Measurements from ENCODE around the gene SOX5.
"Not testable (repeated sequence)": the region's sequence is repeated elsewhere in the genome, so short reads cannot be mapped to it uniquely, and the experiment has no call there.

The SOX5 gene

GRCh38 chr12:23899434-23899833 lies 50.0 kb downstream of the SOX5 start:
- DNase-seq = no peak

GRCh38 chr12:23898121-23898520 lies 51.3 kb downstream of the SOX5 start:
- no peak for DNase-seq

DNA sequence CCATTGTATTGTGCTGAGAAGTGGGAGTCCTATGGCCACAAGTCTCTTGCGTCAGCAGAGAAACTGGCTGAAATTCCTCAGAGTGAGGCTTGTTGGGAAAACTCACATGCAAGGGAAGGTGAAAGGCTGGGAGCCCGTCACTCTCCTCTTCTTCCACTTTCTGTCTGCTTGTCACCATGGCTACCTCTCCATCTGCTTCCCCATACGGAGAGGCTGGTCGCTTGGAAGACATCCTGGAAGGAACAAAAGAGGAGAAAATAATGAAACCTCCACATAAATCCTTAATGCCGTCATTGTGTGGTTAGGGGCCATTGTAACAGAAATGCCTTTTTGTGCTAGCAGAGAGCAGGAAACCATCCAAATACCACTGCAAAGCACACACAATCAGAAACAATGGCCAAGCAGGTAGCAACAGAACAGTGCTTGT lies 53.7 kb downstream of the SOX5 start:
- DNase-seq = no peak

DNA sequence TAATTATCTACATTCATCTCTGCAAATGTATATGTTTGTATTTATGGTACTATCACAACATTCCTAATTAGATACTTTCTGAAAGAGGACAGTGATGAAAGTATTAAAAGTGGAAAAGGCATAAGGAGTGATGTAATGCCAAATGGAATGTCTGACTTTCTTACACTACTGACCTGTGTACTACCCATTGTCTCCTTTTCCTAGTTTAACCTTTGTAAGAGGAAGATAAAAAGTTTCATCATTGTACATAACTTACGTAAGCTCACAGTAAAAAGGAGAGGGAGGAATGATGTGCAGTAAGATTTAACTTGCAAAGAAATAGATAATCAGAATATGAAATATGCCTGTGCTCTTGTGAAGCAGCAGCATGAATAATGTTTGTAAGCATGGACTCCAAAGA lies 55.9 kb downstream of the SOX5 start:
- DNase-seq = no peak

DNA sequence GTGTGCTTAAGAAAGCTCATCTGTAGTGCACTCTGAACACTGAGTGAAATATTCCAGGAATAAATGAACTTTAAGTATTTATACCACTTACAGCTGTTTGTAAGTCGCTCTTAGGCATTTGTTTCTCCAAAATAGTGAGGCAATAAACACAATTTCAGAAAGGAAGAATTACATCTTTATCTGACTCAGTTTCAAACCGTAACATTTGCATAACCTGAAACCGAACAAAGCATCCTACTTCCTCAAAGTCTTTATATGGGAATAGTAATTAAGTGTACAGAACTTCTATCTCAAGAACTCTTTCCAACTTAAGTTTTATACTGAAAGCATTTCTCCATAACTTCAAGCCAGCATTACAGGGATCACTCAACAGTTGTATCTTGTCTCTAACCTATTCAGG lies 58.4 kb downstream of the SOX5 start:
- no peak for DNase-seq

DNA sequence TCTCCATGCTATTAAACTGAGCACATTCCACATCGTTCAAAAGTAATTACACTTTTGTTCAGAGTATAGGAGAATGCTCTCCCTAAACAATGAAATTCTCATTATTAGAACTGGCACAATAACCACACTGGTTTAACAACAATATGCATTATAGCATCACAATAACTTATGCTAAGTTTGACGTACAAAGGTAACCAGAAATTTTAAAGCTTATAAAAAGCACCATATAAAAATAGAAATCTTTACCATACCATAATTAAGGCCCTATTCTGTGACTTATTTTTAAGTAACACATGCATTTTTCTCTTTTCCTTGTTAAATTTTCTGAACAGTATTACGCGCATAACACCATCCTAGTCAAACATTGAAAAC lies 60.4 kb downstream of the SOX5 start:
- DNase-seq = no peak

DNA sequence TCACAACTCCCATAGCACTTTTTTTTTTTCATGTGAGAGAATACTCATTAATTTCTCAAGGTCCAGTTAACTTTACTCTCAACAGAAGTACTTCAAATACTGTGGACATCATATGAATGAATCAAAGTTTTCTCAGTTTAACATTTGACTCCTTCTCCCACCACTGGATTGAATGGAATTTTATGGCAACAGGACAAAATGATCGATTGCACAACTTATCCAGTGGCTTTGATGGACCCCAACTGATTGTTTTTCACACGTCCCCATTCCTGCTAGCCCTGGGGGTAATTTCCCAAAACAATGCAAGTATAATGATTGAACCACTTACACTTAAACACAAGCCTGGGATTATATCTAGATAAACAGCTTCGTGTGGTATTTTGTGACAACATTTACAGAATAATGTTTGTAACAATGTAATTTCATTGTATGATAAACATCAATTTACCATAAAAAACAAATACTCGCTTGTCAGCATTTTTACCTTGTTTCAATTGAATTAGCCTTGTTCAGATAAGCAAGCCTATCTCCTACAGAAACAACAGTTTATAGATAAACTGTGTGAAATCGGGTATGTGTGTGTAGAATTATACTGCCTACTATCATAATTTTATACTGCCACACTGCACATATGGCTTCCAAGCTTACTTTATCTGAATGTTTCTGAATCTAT lies 60.9 kb downstream of the SOX5 start:
- DNase-seq = no peak

DNA sequence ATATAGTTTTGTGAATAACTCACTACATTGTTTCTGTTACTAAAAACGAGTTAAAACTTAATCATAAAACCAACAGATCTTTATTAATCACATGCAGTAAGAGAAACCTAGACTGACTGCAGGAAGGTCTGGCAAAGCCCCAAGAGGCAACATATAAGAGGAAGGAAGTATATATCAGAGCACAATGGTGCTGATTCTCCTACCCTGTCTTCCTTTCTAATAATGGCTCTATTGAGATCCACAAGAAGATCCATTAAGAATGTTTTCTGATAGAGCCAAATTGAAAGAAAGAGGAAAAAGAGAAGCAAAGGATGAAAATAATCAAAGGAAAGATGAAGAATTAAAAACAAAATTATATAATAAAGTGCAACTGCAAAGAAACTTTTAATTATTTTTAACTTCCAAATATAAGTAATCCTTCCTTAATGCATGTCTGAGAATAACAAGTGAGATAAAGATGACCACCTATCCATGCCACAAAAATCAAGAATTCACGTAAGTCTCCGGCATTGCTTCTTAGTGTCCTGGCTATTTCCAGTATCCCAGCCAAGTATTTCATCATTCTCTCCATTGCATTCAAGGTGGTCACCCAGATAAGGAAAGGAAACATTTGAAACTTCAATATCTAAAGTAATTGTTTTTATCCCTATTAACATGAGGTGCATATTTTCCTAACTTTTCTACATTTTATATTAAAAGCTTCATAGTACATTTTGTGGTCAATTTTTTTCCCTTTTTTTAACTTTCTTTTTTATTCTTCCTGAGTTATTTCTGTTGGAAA lies 62.2 kb downstream of the SOX5 start:
- no peak for DNase-seq

DNA sequence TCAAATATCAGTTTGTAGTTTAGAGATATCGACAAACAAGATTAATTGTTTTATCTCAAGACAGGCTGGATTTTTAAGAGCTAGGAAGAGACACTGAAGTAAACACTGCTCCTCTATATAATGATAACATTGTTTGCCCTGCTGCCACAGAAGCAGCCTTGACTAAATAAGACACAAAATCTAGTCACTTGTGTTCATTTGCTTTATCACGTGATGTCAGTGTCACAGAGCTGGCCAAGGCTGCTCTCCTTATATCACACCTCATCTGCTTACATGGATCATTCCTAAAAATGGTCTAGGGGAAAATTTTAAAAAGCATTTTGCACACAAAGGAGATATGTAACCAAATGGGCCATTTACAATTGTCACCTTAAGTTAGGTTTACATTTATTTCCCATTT lies 64.1 kb downstream of the SOX5 start:
- no peak for DNase-seq

- no peak for DNase-seq
Observed at GRCh38 chr12:23884909-23885308, 64.6 kb downstream of the SOX5 start.

GRCh38 chr12:23880988-23881387 lies 68.5 kb downstream of the SOX5 start:
- no peak for DNase-seq

GRCh38 chr12:23876618-23877017 lies 72.9 kb downstream of the SOX5 start:
- DNase-seq = not testable (repeated sequence)

- no peak for DNase-seq
Observed at GRCh38 chr12:23867794-23868193, 81.7 kb downstream of the SOX5 start.

DNA sequence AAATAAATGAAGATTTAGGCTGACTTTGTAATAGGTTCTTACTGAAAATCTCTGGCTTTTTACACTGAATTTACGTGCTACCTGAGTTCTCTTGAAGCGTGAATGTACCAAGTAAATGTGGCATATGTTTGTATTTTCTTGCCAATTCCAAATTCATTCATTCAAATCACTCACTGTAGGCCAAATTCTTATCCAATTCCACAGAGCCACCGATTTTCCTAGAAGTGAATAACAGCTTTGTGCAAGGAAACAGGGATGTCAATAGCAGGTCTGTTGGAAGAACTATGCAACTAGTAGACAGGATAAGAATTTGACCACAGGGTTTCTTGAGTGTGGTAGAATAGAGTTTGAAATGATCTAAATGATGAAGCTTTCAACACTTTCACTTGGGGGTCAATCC lies 86.8 kb downstream of the SOX5 start:
- DNase-seq = no peak

DNA sequence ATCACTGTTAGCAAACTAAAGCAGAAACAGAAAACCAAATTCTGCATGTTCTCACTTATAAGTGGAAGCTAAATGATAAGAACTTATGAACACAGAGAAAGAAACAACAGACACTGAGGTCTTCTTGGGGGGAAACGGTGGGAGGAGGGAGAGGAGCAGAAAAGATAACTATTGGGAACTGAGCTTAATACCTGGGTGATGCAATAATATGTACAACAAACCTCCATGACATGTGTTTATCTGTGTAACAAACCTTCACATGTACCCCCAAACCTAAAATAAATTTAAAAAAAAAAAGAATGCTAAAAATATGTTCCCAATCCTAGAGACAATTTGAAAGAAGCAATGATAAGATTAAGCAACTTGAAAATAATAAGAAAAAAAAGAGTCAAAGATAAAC lies 89.5 kb downstream of the SOX5 start:
- DNase-seq = no peak

DNA sequence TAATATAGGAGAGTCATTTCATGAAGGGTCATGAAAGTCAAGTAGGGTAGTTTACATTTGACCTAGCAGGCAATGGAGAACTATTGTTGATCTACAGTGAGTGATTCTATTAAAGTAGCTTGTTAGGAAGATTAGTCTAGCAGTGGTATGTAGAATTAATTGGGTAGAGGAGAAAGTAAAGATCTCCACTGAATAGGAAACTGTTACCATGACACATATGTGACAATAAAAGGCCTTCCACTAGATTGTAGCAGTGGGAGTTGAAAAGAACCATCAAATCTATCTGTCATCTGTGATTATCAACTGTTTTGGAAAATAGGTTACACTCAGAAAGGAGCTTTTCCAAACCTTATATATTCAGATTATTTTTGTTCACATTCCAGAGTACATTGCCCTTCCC lies 92.3 kb downstream of the SOX5 start:
- no peak for DNase-seq

GRCh38 chr12:23855813-23856212 lies 93.7 kb downstream of the SOX5 start:
- no peak for DNase-seq

- no peak for DNase-seq
Observed at GRCh38 chr12:23854598-23854997, 94.9 kb downstream of the SOX5 start.

DNA sequence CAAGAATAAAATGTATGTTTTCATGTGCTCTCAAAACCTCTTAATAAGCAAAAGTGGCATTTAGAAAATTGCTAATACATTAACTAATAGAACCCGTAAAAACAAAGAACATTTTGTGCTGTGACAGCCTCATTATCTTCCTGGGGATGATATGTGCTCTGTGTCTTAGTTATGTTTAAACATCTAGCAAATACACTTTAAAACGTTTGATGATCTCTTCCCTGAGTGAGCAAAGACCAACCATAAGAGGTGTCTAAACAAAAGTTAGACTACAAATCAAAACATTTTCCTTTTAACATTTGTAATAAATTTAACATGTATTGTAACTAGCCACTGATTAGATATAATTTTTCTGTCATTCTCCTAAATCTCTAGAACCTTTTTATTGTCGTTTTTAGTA lies 95.8 kb downstream of the SOX5 start:
- DNase-seq = no peak

GRCh38 chr12:23851602-23852001 lies 97.9 kb downstream of the SOX5 start:
- no peak for DNase-seq

DNA sequence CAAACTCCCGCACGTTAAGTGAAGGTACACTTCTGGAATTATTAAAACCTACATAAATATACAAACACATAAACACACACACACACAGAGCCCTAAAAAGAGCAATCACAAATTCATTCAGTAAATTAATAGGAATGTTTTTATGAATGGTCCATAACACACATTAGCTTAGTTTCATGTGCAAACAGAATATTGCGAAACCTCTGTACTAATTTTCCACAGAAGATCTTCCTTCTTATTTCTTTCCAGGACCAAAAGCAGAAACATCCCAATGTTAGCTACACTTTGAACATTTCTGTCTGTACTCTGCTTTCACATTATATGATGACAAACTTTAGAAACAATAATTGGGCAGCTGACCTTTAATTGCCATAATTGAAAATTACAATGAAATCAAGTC lies 101.6 kb downstream of the SOX5 start:
- DNase-seq = no peak

- DNase-seq = no peak
Observed at GRCh38 chr12:23843958-23844357, 105.5 kb downstream of the SOX5 start.

GRCh38 chr12:23834076-23834475 lies 115.4 kb downstream of the SOX5 start:
- no peak for DNase-seq

DNA sequence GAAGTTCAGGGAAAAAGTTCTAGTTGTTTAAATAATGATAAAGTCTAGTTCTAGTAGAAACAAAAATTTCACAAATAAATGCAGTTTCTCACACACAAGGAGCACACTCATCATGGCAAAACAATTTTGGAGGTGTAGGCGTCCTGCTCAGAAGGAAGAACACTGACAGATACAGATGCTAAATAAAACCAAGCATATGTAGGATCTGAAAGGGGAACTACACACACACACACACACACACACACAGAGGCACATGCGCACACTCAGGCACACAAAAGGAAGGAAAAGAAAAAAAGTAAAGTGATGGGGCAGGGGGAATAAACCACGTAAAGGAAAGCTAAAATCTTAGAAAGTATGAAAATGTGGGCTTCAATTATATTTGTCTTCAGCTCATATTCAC lies 117.7 kb downstream of the SOX5 start:
- no peak for DNase-seq

- no peak for DNase-seq
Observed at GRCh38 chr12:23830210-23830609, 119.3 kb downstream of the SOX5 start.

Data from NCI-H1048 (cell line).